GM12875 (cell line): ENCODE measurements around the gene GREB1.

Experiments
- H3K4me3 ChIP-seq: one replicate; pipeline ENCODE4 v1.5.1; 2011; ENCODE audit warnings: low read depth, low read length, control low read depth
- CTCF ChIP-seq: IDR thresholded peaks from 2 replicates; pipeline ENCODE4 v1.5.1; 2011; ENCODE audit warnings: low read depth, mild to moderate bottlenecking, control low read depth, inconsistent platforms, low read length, moderate library complexity, borderline replicate concordance; ENCODE audit not compliant: insufficient read depth

Gene GREB1

GRCh38 chr2:11532416-11533055, 1.3 kb upstream of the GREB1 start:
- no peak overlapping the region for H3K4me3 ChIP-seq
- TF ChIP-seq CTCF = no peak

DNA sequence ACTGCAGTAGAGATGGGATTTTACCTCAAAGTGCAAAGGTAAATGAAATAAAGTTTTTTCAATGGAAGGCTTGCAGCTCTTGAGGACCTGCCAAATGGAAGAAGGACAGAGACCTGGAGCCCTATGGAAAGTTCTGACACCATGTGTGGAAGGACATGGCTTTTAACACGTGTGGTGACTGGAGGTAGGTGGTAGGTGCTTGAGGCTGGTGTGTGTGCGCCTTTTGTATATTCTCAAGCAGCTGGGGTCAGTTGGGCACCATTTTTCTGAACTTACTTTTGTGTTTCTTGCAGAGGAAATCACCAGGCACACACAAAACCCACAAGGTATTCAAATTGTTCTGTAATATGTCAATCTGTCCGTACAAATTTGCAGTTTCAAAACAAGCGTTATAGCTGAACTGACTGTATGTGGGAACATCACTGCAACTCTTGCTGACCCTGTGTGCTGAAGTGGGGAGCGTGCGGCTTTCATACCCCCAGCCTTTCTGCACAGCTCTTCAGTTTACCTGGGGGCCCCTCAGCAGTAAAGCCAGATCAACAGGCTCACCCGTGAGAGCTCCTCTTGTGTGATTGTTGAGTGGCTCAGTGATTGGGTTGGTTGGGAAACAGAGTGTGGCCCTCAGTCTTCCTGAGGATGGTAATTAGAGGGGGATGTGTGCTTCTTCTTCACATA, 363 bp downstream of the GREB1 start:
- TF ChIP-seq CTCF = no peak
- no peak overlapping the region for H3K4me3 ChIP-seq

GRCh38 chr2:11534746-11535484, 1.1 kb downstream of the GREB1 start:
- TF ChIP-seq CTCF = peak; percentile 51; the same call in 1 of the 2 replicates
- no peak overlapping the region for H3K4me3 ChIP-seq

DNA sequence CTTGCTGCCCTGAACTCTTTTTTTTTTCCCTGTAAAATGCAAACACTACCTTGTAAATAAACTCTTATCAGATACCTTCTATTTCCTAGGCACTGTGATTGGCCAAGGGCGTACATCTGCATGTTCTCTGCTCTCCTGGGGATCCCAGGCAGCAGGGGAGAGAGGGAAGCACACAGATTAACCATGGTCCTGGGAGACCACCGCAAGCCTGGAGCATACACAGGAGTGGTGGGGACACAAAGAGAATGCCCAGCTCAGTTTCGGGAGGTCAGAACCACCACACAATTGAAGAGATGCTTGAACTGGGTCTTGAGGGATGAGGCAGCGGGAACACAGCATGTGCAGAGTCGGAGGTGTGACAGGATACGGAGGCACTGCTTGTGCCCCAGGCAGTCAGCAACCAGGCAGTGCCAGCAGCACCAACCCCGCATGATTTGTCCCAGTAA, 2.1 kb downstream of the GREB1 start:
- TF ChIP-seq CTCF = no peak
- no peak overlapping the region for H3K4me3 ChIP-seq

- TF ChIP-seq CTCF = no peak
- no peak overlapping the region for H3K4me3 ChIP-seq
Observed at GRCh38 chr2:11537951-11538350, 4.1 kb downstream of the GREB1 start.

GRCh38 chr2:11539317-11540147, 5.7 kb downstream of the GREB1 start:
- no peak overlapping the region for H3K4me3 ChIP-seq
- TF ChIP-seq CTCF = no peak
